NCI-H1092 treated with DMSO at 0.1 percent for 48 hours (cell line): Measurements from ENCODE around the gene PITPNM1.
"Not testable (repeated sequence)": the region's sequence is repeated elsewhere in the genome, so short reads cannot be mapped to it uniquely, and the experiment has no call there.

Experiments used
- DNase-seq: peaks from one replicate; lab custom pipeline; 2025; lab: John Stamatoyannopoulos, UW

PITPNM1 gene

GRCh38 chr11:67466367-67466766, 38.8 kb downstream of the PITPNM1 start:
- DNase-seq, result no peak

GRCh38 chr11:67465530-67465929, 39.6 kb downstream of the PITPNM1 start:
- not testable (repeated sequence) for DNase-seq

- DNase-seq, result no peak
Observed at GRCh38 chr11:67465189-67465510, 40.0 kb downstream of the PITPNM1 start.

GRCh38 chr11:67464411-67465188, 40.6 kb downstream of the PITPNM1 start:
- DNase-seq, result peak; percentile 88

- no peak for DNase-seq
Observed at GRCh38 chr11:67463680-67464410, 41.3 kb downstream of the PITPNM1 start.

- no peak for DNase-seq
Observed at GRCh38 chr11:67463186-67463585, 42.0 kb downstream of the PITPNM1 start.

GRCh38 chr11:67458266-67458665, 46.9 kb downstream of the PITPNM1 start:
- no peak for DNase-seq

GRCh38 chr11:67457453-67457852, 47.7 kb downstream of the PITPNM1 start:
- DNase-seq, result no peak

- no peak for DNase-seq
Observed at GRCh38 chr11:67456068-67456705, 49.0 kb downstream of the PITPNM1 start.

GRCh38 chr11:67455054-67455453, 50.1 kb downstream of the PITPNM1 start, which contains the start of gene CABP4:
Gene CABP4 (plus strand): TSS chr11:67455354. CDS start chr11:67455424, 70 bp downstream.
- DNase-seq, result no peak

GRCh38 chr11:67453816-67454732, 51.1 kb downstream of the PITPNM1 start:
- no peak for DNase-seq

- DNase-seq, result peak; percentile 64
Observed at GRCh38 chr11:67452141-67452952, 52.8 kb downstream of the PITPNM1 start, which contains the start of gene GPR152. Gene GPR152 (minus strand): TSS chr11:67452729. CDS start chr11:67452724, 5 bp downstream.

GRCh38 chr11:67451658-67451976, 53.5 kb downstream of the PITPNM1 start:
- DNase-seq, result no peak

GRCh38 chr11:67450796-67451657, 54.1 kb downstream of the PITPNM1 start:
- no peak for DNase-seq

- DNase-seq, result no peak
Observed at GRCh38 chr11:67449116-67449844, 55.9 kb downstream of the PITPNM1 start.

- no peak for DNase-seq
Observed at GRCh38 chr11:67448220-67448609, 56.9 kb downstream of the PITPNM1 start.

- DNase-seq, result no peak
Observed at GRCh38 chr11:67445515-67445914, 59.6 kb downstream of the PITPNM1 start.

- DNase-seq, result no peak
Observed at GRCh38 chr11:67442504-67443404, 62.4 kb downstream of the PITPNM1 start.
